HEK293 (cell line): ENCODE data around the gene GPX4.

Experiments used
- CTCF ChIA-PET: fragments of 350-600 bp; formaldehyde crosslinking; extraction: SDS; loops from one replicate; lab custom pipeline; 2021; ENCODE audit warnings: antibody characterized with exemption; lab: Yijun Ruan, JAX
- POLR2A ChIA-PET: fragments of 300-600 bp; formaldehyde crosslinking; extraction: SDS; loops from one replicate; lab custom pipeline; 2020; ENCODE audit warnings: antibody characterized with exemption, inconsistent platforms; lab: Yijun Ruan, JAX
- H3K27ac ChIP-seq: fragments of 200-500 bp; sonication (Bioruptor generic); 2 replicates; pipeline ENCODE4 v1.5.1; 2014; ENCODE audit warnings: low read depth, low read length, control low read depth, inconsistent platforms; ENCODE audit errors: extremely low read depth
- H3K36me3 ChIP-seq, 2 experiments: fragments of 200-500 bp in 1 of 2; sonication (Bioruptor generic) in 1 of 2; 1 replicate in 1 of 2; 2 replicates in 1 of 2; pipeline ENCODE4 v1.5.1; 2014 to 2017; ENCODE audit warnings: inconsistent platforms in 2 of 2, low read length in 2 of 2; ENCODE audit not compliant: control insufficient read depth in 2 of 2, insufficient read depth in 1 of 2
- H3K4me1 ChIP-seq: fragments of 200-500 bp; sonication (Bioruptor generic); 2 replicates; pipeline ENCODE4 v1.5.1; 2014; ENCODE audit warnings: mild to moderate bottlenecking, low read length, inconsistent platforms; ENCODE audit not compliant: control insufficient read depth, insufficient read depth
- H3K4me3 ChIP-seq: 2 replicates; pipeline ENCODE4 v1.5.1; 2011; ENCODE audit warnings: low read depth, mild to moderate bottlenecking, control low read depth, low read length, moderate library complexity
- H3K9me3 ChIP-seq: fragments of 200-500 bp; sonication (Bioruptor generic); 2 replicates; pipeline ENCODE4 v1.5.1; 2014; ENCODE audit warnings: low read depth, low read length, inconsistent platforms; ENCODE audit not compliant: control insufficient read depth, insufficient read depth
- FEZF1 ChIP-seq: fragments of 450-650 bp; formaldehyde crosslinking; IDR thresholded peaks from 2 replicates; pipeline ENCODE4 v1.5.1; 2016; ENCODE audit warnings: missing biosample characterization, missing genetic modification characterization
- GLIS2 ChIP-seq: fragments of 450-650 bp; formaldehyde crosslinking; IDR thresholded peaks from 2 replicates; pipeline ENCODE4 v1.5.1; 2016; ENCODE audit warnings: missing biosample characterization, missing genetic modification characterization
- IKZF3 ChIP-seq: fragments of 450-650 bp; IDR thresholded peaks from 2 replicates; pipeline ENCODE4 v1.5.0; 2018; ENCODE audit warnings: missing biosample characterization, mild to moderate bottlenecking, missing genetic modification characterization, moderate library complexity
- KLF8 ChIP-seq: fragments of 450-650 bp; formaldehyde crosslinking; IDR thresholded peaks from 2 replicates; pipeline ENCODE4 v1.5.1; 2016; ENCODE audit warnings: missing biosample characterization, missing genetic modification characterization
- MEIS1 ChIP-seq: sonication (generic); formaldehyde crosslinking; IDR thresholded peaks from 2 replicates; pipeline ENCODE4 v1.8.1; 2022; ENCODE audit warnings: missing genetic modification reagents, mild to moderate bottlenecking, borderline replicate concordance
- OSR2 ChIP-seq: fragments of 450-650 bp; formaldehyde crosslinking; IDR thresholded peaks from 2 replicates; pipeline ENCODE4 v1.5.1; 2016; ENCODE audit warnings: missing biosample characterization, missing genetic modification characterization
- SCRT1 ChIP-seq: fragments of 450-650 bp; formaldehyde crosslinking; IDR thresholded peaks from 2 replicates; pipeline ENCODE4 v1.5.1; 2016; ENCODE audit warnings: missing biosample characterization, missing genetic modification characterization, borderline replicate concordance
- SCRT2 ChIP-seq: fragments of 450-650 bp; formaldehyde crosslinking; IDR thresholded peaks from 2 replicates; pipeline ENCODE4 v1.5.1; 2016; ENCODE audit warnings: missing biosample characterization, missing genetic modification characterization
- SETDB1 ChIP-seq: IDR thresholded peaks from one replicate; pipeline ENCODE4 v1.6.1; 2017; ENCODE audit warnings: mild to moderate bottlenecking, low read length, moderate library complexity, mixed read lengths; ENCODE audit not compliant: insufficient read length
- SP3 ChIP-seq: fragments of 450-650 bp; formaldehyde crosslinking; IDR thresholded peaks from 2 replicates; pipeline ENCODE4 v1.5.1; 2016; ENCODE audit warnings: missing biosample characterization, missing genetic modification characterization
- ZBTB49 ChIP-seq: fragments of 450-650 bp; formaldehyde crosslinking; IDR thresholded peaks from 2 replicates; pipeline ENCODE4 v1.5.1; 2016; ENCODE audit warnings: missing biosample characterization, missing genetic modification characterization, low read depth
- ZEB2 ChIP-seq: fragments of 450-650 bp; formaldehyde crosslinking; IDR thresholded peaks from 2 replicates; pipeline ENCODE4 v1.5.1; 2016; ENCODE audit warnings: missing biosample characterization, missing genetic modification characterization
- ZFP41 ChIP-seq: fragments of 450-650 bp; formaldehyde crosslinking; IDR thresholded peaks from 2 replicates; pipeline ENCODE4 v1.5.1; 2016; ENCODE audit warnings: missing biosample characterization, missing genetic modification characterization, borderline replicate concordance
- ZNF157 ChIP-seq: fragments of 450-650 bp; formaldehyde crosslinking; IDR thresholded peaks from 2 replicates; pipeline ENCODE4 v1.5.1; 2016; ENCODE audit warnings: missing biosample characterization, missing genetic modification characterization
- ZNF221 ChIP-seq: fragments of 450-650 bp; formaldehyde crosslinking; IDR thresholded peaks from 2 replicates; pipeline ENCODE4 v1.5.1; 2017; ENCODE audit warnings: missing biosample characterization, missing genetic modification characterization, borderline replicate concordance
- ZNF324 ChIP-seq: fragments of 450-650 bp; formaldehyde crosslinking; IDR thresholded peaks from 2 replicates; pipeline ENCODE4 v1.5.1; 2016; ENCODE audit warnings: missing biosample characterization, missing genetic modification characterization
- ZNF335 ChIP-seq: fragments of 450-650 bp; formaldehyde crosslinking; conservative IDR thresholded peaks from 2 replicates; pipeline ENCODE4 v1.5.1; 2016; ENCODE audit warnings: missing biosample characterization, missing genetic modification characterization
- ZNF501 ChIP-seq: fragments of 450-650 bp; formaldehyde crosslinking; IDR thresholded peaks from 2 replicates; pipeline ENCODE4 v1.5.1; 2016; ENCODE audit warnings: missing biosample characterization, missing genetic modification characterization
- ZNF514 ChIP-seq: fragments of 450-650 bp; formaldehyde crosslinking; IDR thresholded peaks from 2 replicates; pipeline ENCODE4 v1.5.1; 2016; ENCODE audit warnings: missing biosample characterization, missing genetic modification characterization
- ZNF521 ChIP-seq: fragments of 450-650 bp; formaldehyde crosslinking; IDR thresholded peaks from 2 replicates; pipeline ENCODE4 v1.5.1; 2017; ENCODE audit warnings: missing biosample characterization, mild to moderate bottlenecking, missing genetic modification characterization
- ZNF639 ChIP-seq: fragments of 450-650 bp; formaldehyde crosslinking; IDR thresholded peaks from 2 replicates; pipeline ENCODE4 v1.5.1; 2016; ENCODE audit warnings: missing biosample characterization, missing genetic modification characterization
- ZNF830 ChIP-seq: fragments of 450-650 bp; IDR thresholded peaks from 2 replicates; pipeline ENCODE4 v1.5.0; 2018; ENCODE audit warnings: missing biosample characterization, missing genetic modification characterization, low read depth, mild to moderate bottlenecking, moderate library complexity
- ZSCAN5A ChIP-seq: fragments of 450-650 bp; formaldehyde crosslinking; IDR thresholded peaks from 2 replicates; pipeline ENCODE4 v1.5.1; 2016; ENCODE audit warnings: missing biosample characterization, missing genetic modification characterization
- TF ChIP-seq, protein P1 (sequence below): fragments of 450-650 bp; formaldehyde crosslinking; IDR thresholded peaks from 2 replicates; pipeline ENCODE4 v1.5.1; 2016; ENCODE audit warnings: missing biosample characterization, missing genetic modification characterization
- TF ChIP-seq, protein P2 (sequence below): fragments of 450-650 bp; IDR thresholded peaks from 2 replicates; pipeline ENCODE4 v1.5.1; 2018; ENCODE audit warnings: missing biosample characterization, missing genetic modification characterization

The GPX4 gene

DNA sequence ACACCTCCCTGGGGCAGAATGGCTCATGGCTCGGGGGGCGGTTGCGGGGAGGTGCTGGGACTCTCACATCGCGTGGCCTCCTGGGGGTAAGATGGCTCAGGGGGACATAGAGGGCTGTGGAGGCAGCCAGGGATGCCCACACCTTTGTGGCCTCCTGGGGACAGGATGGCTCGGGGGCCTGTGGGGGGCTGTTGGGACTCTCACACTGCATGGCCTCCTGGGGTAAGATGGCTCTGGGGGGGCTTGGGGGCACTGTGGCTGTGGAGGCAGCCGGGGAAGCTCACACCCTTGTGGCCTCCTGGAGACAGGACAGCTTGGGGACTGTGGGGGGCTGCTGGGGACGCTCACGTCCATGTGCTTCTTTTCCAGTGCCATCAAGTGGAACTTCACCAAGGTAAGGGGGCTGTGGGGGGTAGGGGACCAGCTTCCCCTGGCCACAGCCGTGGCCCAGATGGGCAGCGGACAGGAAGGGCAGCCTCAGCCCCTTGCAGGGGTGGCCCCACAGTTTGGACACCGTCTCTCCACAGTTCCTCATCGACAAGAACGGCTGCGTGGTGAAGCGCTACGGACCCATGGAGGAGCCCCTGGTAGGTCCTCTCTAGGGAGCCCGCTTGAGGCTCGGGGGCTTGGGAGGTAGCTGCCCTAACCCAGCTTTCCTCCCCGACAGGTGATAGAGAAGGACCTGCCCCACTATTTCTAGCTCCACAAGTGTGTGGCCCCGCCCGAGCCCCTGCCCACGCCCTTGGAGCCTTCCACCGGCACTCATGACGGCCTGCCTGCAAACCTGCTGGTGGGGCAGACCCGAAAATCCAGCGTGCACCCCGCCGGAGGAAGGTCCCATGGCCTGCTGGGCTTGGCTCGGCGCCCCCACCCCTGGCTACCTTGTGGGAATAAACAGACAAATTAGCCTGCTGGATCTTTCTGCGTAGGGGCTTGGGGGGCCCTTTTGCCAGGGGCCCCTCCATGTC lies 2.4 kb downstream of the GPX4 start (continued):
- TF ChIP-seq MEIS1 (CRISPR knock-in tag) (no peak), ZNF830 (tag by site-specific recombination) (no peak), ZNF335 (tag by site-specific recombination) (no peak), SCRT1 (tag by site-specific recombination) (peak; percentile 70; the same call in 1 of the 2 replicates), FEZF1 (tag by site-specific recombination) (no peak), ZNF514 (tag by site-specific recombination) (no peak), ZNF639 (tag by site-specific recombination) (no peak), SETDB1 (no peak), OSR2 (tag by site-specific recombination) (no peak), IKZF3 (no peak), ZEB2 (tag by site-specific recombination) (no peak), ZNF157 (tag by site-specific recombination) (no peak), ZNF521 (tag by site-specific recombination) (no peak), GLIS2 (tag by site-specific recombination) (peak; percentile 63), ZNF324 (tag by site-specific recombination) (no peak), ZNF501 (no peak), KLF8 (peak; percentile 37; the same call in 1 of the 2 replicates), SCRT2 (peak; percentile 82)
- TF ChIP-seq, protein P1, sequence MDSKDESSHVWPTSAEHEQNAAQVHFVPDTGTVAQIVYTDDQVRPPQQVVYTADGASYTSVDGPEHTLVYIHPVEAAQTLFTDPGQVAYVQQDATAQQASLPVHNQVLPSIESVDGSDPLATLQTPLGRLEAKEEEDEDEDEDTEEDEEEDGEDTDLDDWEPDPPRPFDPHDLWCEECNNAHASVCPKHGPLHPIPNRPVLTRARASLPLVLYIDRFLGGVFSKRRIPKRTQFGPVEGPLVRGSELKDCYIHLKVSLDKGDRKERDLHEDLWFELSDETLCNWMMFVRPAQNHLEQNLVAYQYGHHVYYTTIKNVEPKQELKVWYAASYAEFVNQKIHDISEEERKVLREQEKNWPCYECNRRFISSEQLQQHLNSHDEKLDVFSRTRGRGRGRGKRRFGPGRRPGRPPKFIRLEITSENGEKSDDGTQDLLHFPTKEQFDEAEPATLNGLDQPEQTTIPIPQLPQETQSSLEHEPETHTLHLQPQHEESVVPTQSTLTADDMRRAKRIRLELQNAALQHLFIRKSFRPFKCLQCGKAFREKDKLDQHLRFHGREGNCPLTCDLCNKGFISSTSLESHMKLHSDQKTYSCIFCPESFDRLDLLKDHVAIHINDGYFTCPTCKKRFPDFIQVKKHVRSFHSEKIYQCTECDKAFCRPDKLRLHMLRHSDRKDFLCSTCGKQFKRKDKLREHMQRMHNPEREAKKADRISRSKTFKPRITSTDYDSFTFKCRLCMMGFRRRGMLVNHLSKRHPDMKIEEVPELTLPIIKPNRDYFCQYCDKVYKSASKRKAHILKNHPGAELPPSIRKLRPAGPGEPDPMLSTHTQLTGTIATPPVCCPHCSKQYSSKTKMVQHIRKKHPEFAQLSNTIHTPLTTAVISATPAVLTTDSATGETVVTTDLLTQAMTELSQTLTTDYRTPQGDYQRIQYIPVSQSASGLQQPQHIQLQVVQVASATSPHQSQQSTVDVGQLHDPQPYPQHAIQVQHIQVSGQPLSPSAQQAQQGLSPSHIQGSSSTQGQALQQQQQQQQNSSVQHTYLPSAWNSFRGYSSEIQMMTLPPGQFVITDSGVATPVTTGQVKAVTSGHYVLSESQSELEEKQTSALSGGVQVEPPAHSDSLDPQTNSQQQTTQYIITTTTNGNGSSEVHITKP (tag by site-specific recombination): no peak

- POLR2A ChIA-PET: no interaction called here
- CTCF ChIA-PET: interaction anchor here (0.6 kb wide), 1 partner anchor 81 kb away, joined by 4 read pairs; no protein-coding TSS in a partner anchor
- peak overlapping the region; percentile 24; the same call in 1 of the 2 replicates for H3K27ac ChIP-seq
- no peak overlapping the region for H3K4me3 ChIP-seq
- H3K36me3 ChIP-seq: peaks cover 0 to 49% of the 10 kb centered on the region in 2 experiments; a peak in 1 of 3 replicates
- H3K9me3 ChIP-seq: no peaks in the 10 kb centered on the region
- H3K4me1 ChIP-seq: no peaks in the 10 kb centered on the region; the same call in 1 of the 2 replicates
- TF ChIP-seq ZFP41 (tag by site-specific recombination) (no peak), ZNF221 (tag by site-specific recombination) (no peak), ZNF501 (no peak), ZSCAN5A (tag by site-specific recombination) (no peak), SP3 (tag by site-specific recombination) (no peak), ZBTB49 (tag by site-specific recombination) (no peak)
- TF ChIP-seq, protein P2, sequence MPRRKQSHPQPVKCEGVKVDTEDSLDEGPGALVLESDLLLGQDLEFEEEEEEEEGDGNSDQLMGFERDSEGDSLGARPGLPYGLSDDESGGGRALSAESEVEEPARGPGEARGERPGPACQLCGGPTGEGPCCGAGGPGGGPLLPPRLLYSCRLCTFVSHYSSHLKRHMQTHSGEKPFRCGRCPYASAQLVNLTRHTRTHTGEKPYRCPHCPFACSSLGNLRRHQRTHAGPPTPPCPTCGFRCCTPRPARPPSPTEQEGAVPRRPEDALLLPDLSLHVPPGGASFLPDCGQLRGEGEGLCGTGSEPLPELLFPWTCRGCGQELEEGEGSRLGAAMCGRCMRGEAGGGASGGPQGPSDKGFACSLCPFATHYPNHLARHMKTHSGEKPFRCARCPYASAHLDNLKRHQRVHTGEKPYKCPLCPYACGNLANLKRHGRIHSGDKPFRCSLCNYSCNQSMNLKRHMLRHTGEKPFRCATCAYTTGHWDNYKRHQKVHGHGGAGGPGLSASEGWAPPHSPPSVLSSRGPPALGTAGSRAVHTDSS: no peak
Measured at GRCh38 chr19:1106841-1107660, 3.3 kb downstream of the GPX4 start.
